Suprapubic skin (tissue), 4 donors: ENCODE measurements around the gene FCER1G.

ENCODE experiments used
- CTCF ChIP-seq, 2 donors: fragments of 200-600 bp in 1 of 2; fragments of 450-650 bp in 1 of 2; sonication (generic) in 1 of 2; IDR thresholded peaks; one replicate each; pipeline ENCODE4 v1.5.1; 2016 to 2019; ENCODE audit warnings: antibody characterized with exemption in 2 of 2, mild to moderate bottlenecking in 1 of 2, moderate library complexity in 1 of 2
- POLR2A ChIP-seq, 2 donors: fragments of 450-650 bp; IDR thresholded peaks; one replicate each; pipeline ENCODE4 v1.6.1; 2017; ENCODE audit warnings: antibody characterized with exemption in 2 of 2, mild to moderate bottlenecking in 2 of 2, moderate library complexity in 2 of 2
- POLR2AphosphoS5 ChIP-seq, 3 donors: sonication (generic); formaldehyde crosslinking; IDR thresholded peaks; one replicate each; pipeline ENCODE4 v1.6.1; 2017; ENCODE audit warnings: antibody characterized with exemption in 3 of 3

DNA sequence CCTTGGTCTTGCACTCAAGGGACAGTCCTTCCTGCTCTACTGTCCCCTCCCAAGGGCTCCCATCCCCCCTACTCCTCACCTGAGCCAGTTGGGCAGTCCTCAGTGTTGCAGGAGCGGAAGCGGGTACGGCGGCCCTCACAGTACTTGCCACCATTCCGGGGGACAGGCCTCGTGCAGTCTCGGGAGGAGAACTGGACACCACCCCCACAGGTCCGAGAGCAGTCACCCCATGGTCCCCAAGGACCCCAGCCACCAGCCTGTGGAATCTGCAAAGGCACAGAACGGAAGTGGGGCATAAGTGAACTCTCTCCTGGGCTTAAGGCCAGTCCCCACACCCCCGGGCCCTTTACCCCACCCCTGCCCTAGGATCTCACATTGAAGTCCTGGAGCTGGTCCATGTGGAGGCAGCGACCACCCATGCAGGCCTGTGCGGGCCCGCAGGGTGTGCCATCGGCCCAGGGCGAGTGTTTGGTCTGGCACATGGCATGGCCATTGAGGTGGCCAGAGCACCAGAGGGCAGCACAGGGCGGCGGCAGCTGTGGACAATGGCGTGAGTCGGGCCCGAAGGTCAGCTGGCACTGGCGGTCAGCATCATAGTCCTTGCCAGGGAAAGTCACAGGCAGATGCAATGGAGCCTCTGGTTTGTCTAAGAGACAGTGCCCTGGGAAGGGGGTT is 21.4 kb upstream of the FCER1G start:
- TF ChIP-seq CTCF (IDR thresholded peaks at IDR 0.05), result no peak
- TF ChIP-seq POLR2A (IDR thresholded peaks at IDR 0.05), result no peak
- no peak for TF ChIP-seq POLR2AphosphoS5 (IDR thresholded peaks at IDR 0.05)
